Measurements from ENCODE around the gene MARVELD3. TPM values are rescaled to one million over a fixed set of nuclear protein-coding genes. Genes with fewer than 3 reads are reported as not detected.
A peak's percentile ranks its signal among the peaks of the same experiment; 100 is the strongest.
"Not testable (repeated sequence)": the region's sequence is repeated elsewhere in the genome, so short reads cannot be mapped to it uniquely, and the experiment has no call there.

Gene MARVELD3
- 1 to 10 TPM in 2 of 10 donors, under 1 TPM in 7, not detected in 1; 0.24 to 1.6 (median 0.40) TPM for polyA plus RNA-seq (ENCODE audit: insufficient read length in 10 of 10)
- long read RNA-seq, donor 1, result 0 reads
- long read RNA-seq, donor 2, result 0 reads
- long read RNA-seq, donor 3, result 0 reads
- long read RNA-seq, donor 4, result 0 reads
- long read RNA-seq, donor 5, result 0 reads
- long read RNA-seq, donor 6, result 0 reads
- long read RNA-seq, donor 7, partial matches to known transcripts, result 6 of 6 reads
- long read RNA-seq, donor 7, other reads (novel, unspliced or antisense), result 0 of 6 reads
- long read RNA-seq, donor 8, result 0 reads
- long read RNA-seq, donor 9, result 0 reads

GRCh38 chr16:71626018-71626857 is at the start of gene MARVELD3:
MARVELD3 (plus strand) TSS chr16:71626184; CDS start chr16:71626230, 46 bp downstream.
- peak in 1 of 3 donors; percentile 16 for DNase-seq

- no peak for DNase-seq
Measured at GRCh38 chr16:71576971-71577370, 49.0 kb upstream of the MARVELD3 start, which contains the start of gene TAT. TAT (minus strand) TSS chr16:71577092; CDS start chr16:71576415, 677 bp downstream.

- DNase-seq, result not testable (repeated sequence)
Measured at GRCh38 chr16:71582553-71582848, 43.5 kb upstream of the MARVELD3 start.

GRCh38 chr16:71584543-71585317 is 41.3 kb upstream of the MARVELD3 start:
- no peak for DNase-seq

- no peak for DNase-seq
Measured at GRCh38 chr16:71585318-71585703, 40.7 kb upstream of the MARVELD3 start.

GRCh38 chr16:71589334-71589733 is 36.6 kb upstream of the MARVELD3 start:
- DNase-seq, result not testable (repeated sequence)

GRCh38 chr16:71590071-71590470 is 35.9 kb upstream of the MARVELD3 start:
- not testable (repeated sequence) for DNase-seq

- no peak for DNase-seq
Measured at GRCh38 chr16:71590584-71590983, 35.4 kb upstream of the MARVELD3 start.

GRCh38 chr16:71591917-71592316 is 34.1 kb upstream of the MARVELD3 start:
- no peak for DNase-seq

GRCh38 chr16:71593048-71593999 is 32.7 kb upstream of the MARVELD3 start:
- no peak for DNase-seq

GRCh38 chr16:71594000-71594646 is 31.9 kb upstream of the MARVELD3 start:
- no peak for DNase-seq

GRCh38 chr16:71595340-71595826 is 30.6 kb upstream of the MARVELD3 start:
- not testable (repeated sequence) for DNase-seq

GRCh38 chr16:71598426-71598825 is 27.6 kb upstream of the MARVELD3 start:
- not testable (repeated sequence) for DNase-seq

- DNase-seq, result no peak
Measured at GRCh38 chr16:71600822-71601221, 25.2 kb upstream of the MARVELD3 start.

GRCh38 chr16:71609066-71609465 is 16.9 kb upstream of the MARVELD3 start:
- DNase-seq, result no peak

GRCh38 chr16:71610447-71610846 is 15.5 kb upstream of the MARVELD3 start:
- no peak for DNase-seq

GRCh38 chr16:71610936-71611871 is 14.8 kb upstream of the MARVELD3 start:
- DNase-seq, result peak; percentile 7 to 57 (median 40)

- not testable (repeated sequence) for DNase-seq
Measured at GRCh38 chr16:71614956-71615355, 11.0 kb upstream of the MARVELD3 start.

- no peak for DNase-seq
Measured at GRCh38 chr16:71618429-71618828, 7.6 kb upstream of the MARVELD3 start.
